Limb (tissue), 2 donors: ENCODE data around the gene PNPLA3.
A peak's percentile ranks its signal among the peaks of the same experiment; 100 is the strongest.

Source experiments
- DNase-seq, 2 donors: peaks; one replicate each; pipeline ENCODE4 v3.0.0-alpha.2; 2016; ENCODE audit errors: extremely low spot score in 2 of 2

Gene PNPLA3

GRCh38 chr22:43956805-43957463 is 33.3 kb downstream of the PNPLA3 start:
- DNase-seq, result no peak

- no peak for DNase-seq
Measured at GRCh38 chr22:43957871-43958270, 34.3 kb downstream of the PNPLA3 start.

- DNase-seq, result no peak
Measured at GRCh38 chr22:43964314-43964857, 40.8 kb downstream of the PNPLA3 start.

- no peak for DNase-seq
Measured at GRCh38 chr22:43967069-43967468, 43.5 kb downstream of the PNPLA3 start.

GRCh38 chr22:43968614-43969013 is 45.0 kb downstream of the PNPLA3 start:
- DNase-seq, result no peak

GRCh38 chr22:43969021-43969878 is 45.6 kb downstream of the PNPLA3 start:
- no peak for DNase-seq

- DNase-seq, result no peak
Measured at GRCh38 chr22:43969989-43970755, 46.6 kb downstream of the PNPLA3 start.

GRCh38 chr22:43971112-43971511 is 47.5 kb downstream of the PNPLA3 start:
- no peak for DNase-seq

- no peak for DNase-seq
Measured at GRCh38 chr22:43972931-43973462, 49.4 kb downstream of the PNPLA3 start.

GRCh38 chr22:43974028-43974545 is 50.5 kb downstream of the PNPLA3 start:
- DNase-seq, result no peak

GRCh38 chr22:43975041-43975440 is 51.4 kb downstream of the PNPLA3 start:
- no peak for DNase-seq

- DNase-seq, result no peak
Measured at GRCh38 chr22:43976861-43977795, 53.5 kb downstream of the PNPLA3 start.

- no peak for DNase-seq
Measured at GRCh38 chr22:43978558-43978957, 55.0 kb downstream of the PNPLA3 start.

- DNase-seq, result no peak
Measured at GRCh38 chr22:43980579-43980978, 57.0 kb downstream of the PNPLA3 start.

GRCh38 chr22:43980996-43981395 is 57.4 kb downstream of the PNPLA3 start:
- no peak for DNase-seq

- no peak for DNase-seq
Measured at GRCh38 chr22:43983808-43984207, 60.2 kb downstream of the PNPLA3 start.

GRCh38 chr22:43985532-43985931 is 61.9 kb downstream of the PNPLA3 start:
- DNase-seq, result no peak

GRCh38 chr22:43988116-43988820 is 64.7 kb downstream of the PNPLA3 start:
- DNase-seq, result peak in 1 of 2 donors; percentile 5

- no peak for DNase-seq
Measured at GRCh38 chr22:43988960-43989359, 65.4 kb downstream of the PNPLA3 start.

- DNase-seq, result no peak
Measured at GRCh38 chr22:43990044-43990443, 66.4 kb downstream of the PNPLA3 start.
